BJ (cell line): ENCODE results near the gene DCN. TPM values are rescaled to one million over a fixed set of nuclear protein-coding genes. Genes with fewer than 3 reads are reported as not detected.

Source experiments
- CTCF ChIA-PET: fragments of 350-600 bp; formaldehyde crosslinking; extraction: SDS; loops from one replicate; lab custom pipeline; 2021; ENCODE audit warnings: antibody characterized with exemption, inconsistent platforms; lab: Yijun Ruan, JAX
- POLR2A ChIA-PET: fragments of 300-600 bp; sonication (Branson Sonifier 250); formaldehyde crosslinking; extraction: SDS; loops from one replicate; lab custom pipeline; 2021; ENCODE audit warnings: antibody characterized with exemption; lab: Charles Lee
- DNase-seq: peaks from one replicate; pipeline ENCODE4 v3.0.0-alpha.2; 2011; ENCODE audit warnings: low read depth
- H3K27me3 ChIP-seq: 2 replicates; pipeline ENCODE4 v1.6.0; 2011; ENCODE audit warnings: low read length; ENCODE audit not compliant: control insufficient read depth, insufficient read depth
- H3K36me3 ChIP-seq: 2 replicates; pipeline ENCODE4 v1.5.1; 2011; ENCODE audit warnings: low read length; ENCODE audit not compliant: control insufficient read depth, insufficient read depth
- H3K4me3 ChIP-seq: 2 replicates; pipeline ENCODE4 v1.5.1; 2011; ENCODE audit warnings: low read depth, mild to moderate bottlenecking, control low read depth, low read length
- CTCF ChIP-seq: IDR thresholded peaks from 2 replicates; pipeline ENCODE4 v1.5.1; 2011; ENCODE audit warnings: low read depth, mild to moderate bottlenecking, control low read depth, inconsistent platforms, low read length, moderate library complexity; ENCODE audit not compliant: insufficient read depth
- polyA plus RNA-seq: library from polyadenylated mRNA; depleted of rRNA; stranded (reverse); fragments of >200 nt; gene quantifications from 2 replicates; pipeline ENCODE4 v1.2.3, GENCODE V29; 2011

Gene DCN
- polyA plus RNA-seq, 1 experiment, result 823 TPM

GRCh38 chr12:91203610-91204009 lies 21.0 kb upstream of the DCN start:
- Histone ChIP-seq H3K4me3 (no peak overlapping the region), H3K36me3 (no peaks in the 10 kb centered on the region), H3K27me3 (no peaks in the 10 kb centered on the region)
- POLR2A ChIA-PET, result interaction anchor here (0.6 kb wide), 1 partner anchor 92 kb away, joined by 5 read pairs; the partner anchor contains the start of gene LUM
- TF ChIP-seq CTCF, result no peak
- no peak for DNase-seq
- CTCF ChIA-PET, result no interaction called here

- no peak overlapping the region for H3K4me3 ChIP-seq
- H3K27me3 ChIP-seq, result no peaks in the 10 kb centered on the region
- H3K36me3 ChIP-seq, result no peaks in the 10 kb centered on the region
- TF ChIP-seq CTCF, result no peak
- CTCF ChIA-PET, result no interaction called here
- no peak for DNase-seq
- POLR2A ChIA-PET, result interaction anchor here (0.6 kb wide), 1 partner anchor 943 kb away, joined by 3 read pairs; no protein-coding TSS in a partner anchor
Measured at GRCh38 chr12:91202390-91202789, 19.8 kb upstream of the DCN start.

GRCh38 chr12:91196436-91196835 lies 13.8 kb upstream of the DCN start:
- no peak for TF ChIP-seq CTCF
- H3K36me3 ChIP-seq, result no peaks in the 10 kb centered on the region; the same call in 1 of the 2 replicates
- H3K4me3 ChIP-seq, result no peak overlapping the region
- POLR2A ChIA-PET, result no interaction called here
- H3K27me3 ChIP-seq, result no peaks in the 10 kb centered on the region
- DNase-seq, result no peak
- CTCF ChIA-PET, result interaction anchor here (0.6 to 1.0 kb wide), 4 partner anchors 30 to 1448 kb away, joined by 3 read pairs; no protein-coding TSS in a partner anchor

- CTCF ChIA-PET, result interaction anchor here (1.2 kb wide), 1 partner anchor 59 kb away, joined by 4 read pairs; no protein-coding TSS in a partner anchor
- DNase-seq, result no peak
- Histone ChIP-seq H3K36me3 (no peaks in the 10 kb centered on the region; the same call in 1 of the 2 replicates), H3K4me3 (no peak overlapping the region), H3K27me3 (no peaks in the 10 kb centered on the region)
- no peak for TF ChIP-seq CTCF
- POLR2A ChIA-PET, result no interaction called here
Measured at GRCh38 chr12:91194500-91194899, 11.9 kb upstream of the DCN start.

- POLR2A ChIA-PET, result no interaction called here
Measured at GRCh38 chr12:91191513-91192111, 9.0 kb upstream of the DCN start.

More at GRCh38 chr12:91191513-91192111, 9.0 kb upstream of the DCN start:
- Histone ChIP-seq H3K36me3 (no peaks in the 10 kb centered on the region; the same call in 1 of the 2 replicates), H3K27me3 (no peaks in the 10 kb centered on the region), H3K4me3 (no peak overlapping the region)
- CTCF ChIA-PET, result no interaction called here
- no peak for DNase-seq
- no peak for TF ChIP-seq CTCF
